Psoas muscle (tissue), 8 donors: Measurements from ENCODE around the gene KLK4. TPM values are rescaled to one million over a fixed set of nuclear protein-coding genes. Genes with fewer than 3 reads are reported as not detected.

ENCODE experiments used
- ATAC-seq, 4 donors: fragments of 200-7000 bp; cut with Tn5 transposase; one replicate each; pipeline ENCODE4 v1.9.1; 2020; ENCODE audit warnings: moderate library complexity in 3 of 4, mild to moderate bottlenecking in 2 of 4
- DNase-seq, 2 donors: peaks; one replicate each; pipeline ENCODE4 v3.0.0-alpha.2; 2020
- H3K27ac ChIP-seq: fragments of 200-600 bp; one replicate; pipeline ENCODE4 v1.8.0; 2022
- H3K27me3 ChIP-seq, 3 donors: fragments of 200-600 bp in 1 of 3; one replicate each; pipeline versions ENCODE4 v1.6.1 to v1.8.0; 2013 to 2022; ENCODE audit warnings: low read length in 2 of 3, mild to moderate bottlenecking in 2 of 3, moderate library complexity in 1 of 3; ENCODE audit not compliant: insufficient read depth in 3 of 3
- H3K36me3 ChIP-seq, 2 donors: fragments of 200-600 bp in 1 of 2; one replicate each; pipeline versions ENCODE4 v1.6.1 to v1.8.0; 2013 to 2022; ENCODE audit warnings: low read depth in 1 of 2, mild to moderate bottlenecking in 1 of 2, moderate library complexity in 1 of 2; ENCODE audit not compliant: insufficient read depth in 1 of 2
- H3K4me1 ChIP-seq: fragments of 200-600 bp; one replicate; pipeline ENCODE4 v1.8.0; 2022
- H3K4me3 ChIP-seq: fragments of 200-600 bp; one replicate; pipeline ENCODE4 v1.8.0; 2022; ENCODE audit warnings: mild to moderate bottlenecking
- H3K9me3 ChIP-seq: fragments of 200-600 bp; one replicate; pipeline ENCODE4 v1.8.0; 2022
- WGBS, 3 donors: extraction: QIAGEN DNeasy Blood & Tissue Kit; methylation state at CpG; one replicate each; pipeline versions ENCODE4 v1.1.6 to v1.1.7; 2013; 5-methylcytosine and 5-hydroxymethylcytosine counted together
- intact Hi-C, 2 donors: fragments of 100-400 bp; cut with DNase I; formaldehyde crosslinking; loops; one replicate each; pipeline versions ENCODE4 v1.11.0 to v1.14.2; 2022
- polyA plus RNA-seq, 3 donors: library from polyadenylated mRNA; stranded (reverse); fragments of 200-250 nt; gene quantifications; one replicate each; pipeline ENCODE4 v1.2.3, GENCODE V29; 2013
- total RNA-seq, 4 donors: library from RNA; stranded (reverse); fragmentation: NEBNext Ultra II Directional in 2 of 4; extraction: Animal tissue kit (Norgen Biotek cat#: 25700) in 2 of 4; gene quantifications; one replicate each; pipeline versions ENCODE4 v1.2.1 to v1.2.4, GENCODE V29; 2021 to 2023
- TF ChIP-seq, protein P1 (sequence below): fragments of 200-600 bp; IDR thresholded peaks from one replicate; pipeline ENCODE4 v1.8.0; 2022; ENCODE audit warnings: antibody characterized with exemption
- donor health status: healthy with polysubstance abuse.
- donor health status: DM: no; HTN: no; CAD: no; lungs with moderate emphysema.
- donor health status: Bipolar disorder and iron deficiency.
- donor health status: healthy.
- donor health status: DM: yes; HTN: yes; CAD: no.
- donor health status: DM: no; HTN: no; CAD: no.
- donor health status: DM: no; HTN: no; CAD: no.
- donor health status: DM: yes; HTN: yes; CAD: no.

Gene KLK4
- total and polyA plus RNA-seq, 7 donors, result not detected

DNA sequence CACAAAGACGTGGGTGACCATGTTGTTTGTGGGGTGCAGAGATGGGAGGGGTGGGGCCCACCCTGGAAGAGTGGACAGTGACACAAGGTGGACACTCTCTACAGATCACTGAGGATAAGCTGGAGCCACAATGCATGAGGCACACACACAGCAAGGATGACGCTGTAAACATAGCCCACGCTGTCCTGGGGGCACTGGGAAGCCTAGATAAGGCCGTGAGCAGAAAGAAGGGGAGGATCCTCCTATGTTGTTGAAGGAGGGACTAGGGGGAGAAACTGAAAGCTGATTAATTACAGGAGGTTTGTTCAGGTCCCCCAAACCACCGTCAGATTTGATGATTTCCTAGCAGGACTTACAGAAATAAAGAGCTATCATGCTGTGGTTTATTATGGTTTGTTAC lies 32.3 kb downstream of the KLK4 start:
- no peak for ATAC-seq
- intact Hi-C loops, result no loop called here

DNA sequence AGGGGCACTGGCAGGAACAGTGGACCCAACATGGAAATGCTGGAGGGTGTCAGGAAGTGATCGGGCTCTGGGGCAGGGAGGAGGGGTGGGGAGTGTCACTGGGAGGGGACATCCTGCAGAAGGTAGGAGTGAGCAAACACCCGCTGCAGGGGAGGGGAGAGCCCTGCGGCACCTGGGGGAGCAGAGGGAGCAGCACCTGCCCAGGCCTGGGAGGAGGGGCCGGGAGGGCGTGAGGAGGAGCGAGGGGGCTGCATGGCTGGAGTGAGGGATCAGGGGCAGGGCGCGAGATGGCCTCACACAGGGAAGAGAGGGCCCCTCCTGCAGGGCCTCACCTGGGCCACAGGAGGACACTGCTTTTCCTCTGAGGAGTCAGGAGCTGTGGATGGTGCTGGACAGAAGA lies 33.9 kb downstream of the KLK4 start:
- Histone ChIP-seq H3K36me3 (no peaks in the 10 kb centered on the region), H3K4me3 (no peak overlapping the region), H3K4me1 (no peaks in the 10 kb centered on the region), H3K9me3 (no peaks in the 10 kb centered on the region), H3K27me3 (peaks cover 0 to 19% (median 3%) of the 10 kb centered on the region in 3 donors), H3K27ac (no peak overlapping the region)
- WGBS, 3 donors, result 38 to 59% (median 43%) methylated on average over 6 to 8 of the region's 8 CpGs
- DNase-seq (no peak), ATAC-seq (no peak)
- TF ChIP-seq, protein P1, sequence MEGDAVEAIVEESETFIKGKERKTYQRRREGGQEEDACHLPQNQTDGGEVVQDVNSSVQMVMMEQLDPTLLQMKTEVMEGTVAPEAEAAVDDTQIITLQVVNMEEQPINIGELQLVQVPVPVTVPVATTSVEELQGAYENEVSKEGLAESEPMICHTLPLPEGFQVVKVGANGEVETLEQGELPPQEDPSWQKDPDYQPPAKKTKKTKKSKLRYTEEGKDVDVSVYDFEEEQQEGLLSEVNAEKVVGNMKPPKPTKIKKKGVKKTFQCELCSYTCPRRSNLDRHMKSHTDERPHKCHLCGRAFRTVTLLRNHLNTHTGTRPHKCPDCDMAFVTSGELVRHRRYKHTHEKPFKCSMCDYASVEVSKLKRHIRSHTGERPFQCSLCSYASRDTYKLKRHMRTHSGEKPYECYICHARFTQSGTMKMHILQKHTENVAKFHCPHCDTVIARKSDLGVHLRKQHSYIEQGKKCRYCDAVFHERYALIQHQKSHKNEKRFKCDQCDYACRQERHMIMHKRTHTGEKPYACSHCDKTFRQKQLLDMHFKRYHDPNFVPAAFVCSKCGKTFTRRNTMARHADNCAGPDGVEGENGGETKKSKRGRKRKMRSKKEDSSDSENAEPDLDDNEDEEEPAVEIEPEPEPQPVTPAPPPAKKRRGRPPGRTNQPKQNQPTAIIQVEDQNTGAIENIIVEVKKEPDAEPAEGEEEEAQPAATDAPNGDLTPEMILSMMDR, result no peak
- intact Hi-C loops, result no loop called here

More for the DNA sequence above, 32.3 kb downstream of the KLK4 start:
- Histone ChIP-seq H3K36me3 (no peaks in the 10 kb centered on the region), H3K4me1 (no peaks in the 10 kb centered on the region), H3K9me3 (no peaks in the 10 kb centered on the region), H3K27me3 (peaks cover 0 to 14% (median 3%) of the 10 kb centered on the region in 3 donors), H3K4me3 (no peak overlapping the region), H3K27ac (no peak overlapping the region)
- DNase-seq, result no peak
- TF ChIP-seq, protein P1, result no peak
- WGBS, 3 donors, result 61 to 63% (median 62%) methylated on average over 5 of the region's 5 CpGs

DNA sequence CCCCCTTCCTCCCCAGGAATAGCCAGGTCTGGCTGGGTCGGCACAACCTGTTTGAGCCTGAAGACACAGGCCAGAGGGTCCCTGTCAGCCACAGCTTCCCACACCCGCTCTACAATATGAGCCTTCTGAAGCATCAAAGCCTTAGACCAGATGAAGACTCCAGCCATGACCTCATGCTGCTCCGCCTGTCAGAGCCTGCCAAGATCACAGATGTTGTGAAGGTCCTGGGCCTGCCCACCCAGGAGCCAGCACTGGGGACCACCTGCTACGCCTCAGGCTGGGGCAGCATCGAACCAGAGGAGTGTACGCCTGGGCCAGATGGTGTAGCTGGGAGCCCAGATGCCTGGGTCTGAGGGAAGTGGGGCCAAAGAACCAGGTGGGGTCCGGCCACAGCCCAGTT lies 34.7 kb downstream of the KLK4 start:
- DNase-seq, result no peak
- no peak for ATAC-seq
- 24 to 43% (median 32%) methylated on average over 7 of the region's 7 CpGs for WGBS, 3 donors
- Histone ChIP-seq H3K4me3 (no peak overlapping the region), H3K27ac (no peak overlapping the region), H3K9me3 (no peaks in the 10 kb centered on the region), H3K4me1 (no peaks in the 10 kb centered on the region), H3K27me3 (peaks cover 0 to 19% (median 3%) of the 10 kb centered on the region in 3 donors), H3K36me3 (no peaks in the 10 kb centered on the region)
- intact Hi-C loops, result no loop called here
- TF ChIP-seq, protein P1, result no peak

DNA sequence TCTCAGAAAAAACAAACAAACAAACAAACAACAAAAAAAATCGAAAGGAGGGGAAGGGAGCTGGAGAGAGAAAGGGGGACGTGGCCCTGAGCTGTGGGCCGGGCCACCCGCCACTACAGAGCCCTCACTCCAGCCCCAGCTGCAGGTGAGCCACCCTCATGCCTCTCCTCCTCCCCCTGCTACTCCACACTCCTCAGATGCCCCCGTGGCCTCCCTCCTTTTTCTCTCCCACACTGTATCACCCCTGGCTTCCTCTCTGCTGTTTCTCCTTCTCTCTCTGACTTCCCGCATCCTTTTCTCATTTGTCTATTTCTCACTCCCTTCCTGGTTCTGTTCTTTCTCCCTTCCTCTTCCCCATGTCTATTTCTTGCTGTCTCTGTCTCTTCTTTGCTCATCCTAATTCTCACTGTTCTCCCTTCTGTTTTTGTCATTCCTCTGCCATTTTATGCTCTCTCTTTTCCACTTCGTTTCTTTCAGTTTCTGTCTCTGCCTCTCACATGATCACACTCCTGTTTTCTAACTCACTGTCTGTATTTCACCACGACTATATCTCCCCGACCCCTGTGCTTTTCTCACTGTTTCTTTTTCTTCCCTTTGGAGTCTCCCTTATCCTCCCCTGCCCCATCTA lies 35.3 kb downstream of the KLK4 start:
- TF ChIP-seq, protein P1, result no peak
- intact Hi-C loops, result no loop called here
- Histone ChIP-seq H3K27me3 (peaks cover 0 to 19% (median 3%) of the 10 kb centered on the region in 3 donors), H3K27ac (no peak overlapping the region), H3K4me3 (no peak overlapping the region), H3K36me3 (no peaks in the 10 kb centered on the region), H3K4me1 (no peaks in the 10 kb centered on the region), H3K9me3 (no peaks in the 10 kb centered on the region)
- ATAC-seq (no peak), DNase-seq (no peak)
- WGBS, 3 donors, result 31 to 52% (median 39%) methylated on average over 8 to 9 of the region's 9 CpGs

DNA sequence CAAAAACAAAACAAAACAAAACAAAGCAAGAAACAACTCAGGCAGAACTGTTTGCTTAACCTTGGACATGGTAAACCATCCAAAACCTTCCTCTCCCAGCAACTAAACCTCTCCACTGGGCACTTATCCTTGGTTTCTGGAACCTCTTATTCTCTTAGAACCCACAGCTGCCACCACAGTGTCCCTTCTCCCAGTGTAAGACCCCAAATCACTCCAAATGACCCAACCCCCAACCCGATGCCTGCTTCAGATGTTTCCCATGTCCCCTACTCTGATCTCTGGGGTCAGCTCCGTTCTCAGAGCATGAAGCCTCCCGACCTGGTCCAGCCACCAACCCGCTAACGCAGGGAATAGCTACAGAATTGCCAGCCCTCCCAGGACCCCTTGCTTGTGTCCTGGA lies 37.0 kb downstream of the KLK4 start:
- H3K9me3 ChIP-seq, result no peaks in the 10 kb centered on the region
- TF ChIP-seq, protein P1, result no peak
- no peak overlapping the region for H3K27ac ChIP-seq
- ATAC-seq (no peak), DNase-seq (no peak)
- peaks cover 0 to 19% (median 3%) of the 10 kb centered on the region in 3 donors for H3K27me3 ChIP-seq
- H3K36me3 ChIP-seq, result no peaks in the 10 kb centered on the region
- no peaks in the 10 kb centered on the region for H3K4me1 ChIP-seq
- WGBS, 3 donors, result 61 to 70% (median 70%) methylated on average over 5 of the region's 5 CpGs
- intact Hi-C loops, result no loop called here
- H3K4me3 ChIP-seq, result no peak overlapping the region
